ENCODE results near the gene TNFRSF1B. TPM values are rescaled to one million over a fixed set of nuclear protein-coding genes. Genes with fewer than 3 reads are reported as not detected.

The TNFRSF1B gene
- total and polyA plus RNA-seq, 9 of the 15 experiments (the other 6 are each of a cell fraction or from before 2014, with no cell fraction given), result 8.8 to 91.3 (median 36.0) TPM

DNA sequence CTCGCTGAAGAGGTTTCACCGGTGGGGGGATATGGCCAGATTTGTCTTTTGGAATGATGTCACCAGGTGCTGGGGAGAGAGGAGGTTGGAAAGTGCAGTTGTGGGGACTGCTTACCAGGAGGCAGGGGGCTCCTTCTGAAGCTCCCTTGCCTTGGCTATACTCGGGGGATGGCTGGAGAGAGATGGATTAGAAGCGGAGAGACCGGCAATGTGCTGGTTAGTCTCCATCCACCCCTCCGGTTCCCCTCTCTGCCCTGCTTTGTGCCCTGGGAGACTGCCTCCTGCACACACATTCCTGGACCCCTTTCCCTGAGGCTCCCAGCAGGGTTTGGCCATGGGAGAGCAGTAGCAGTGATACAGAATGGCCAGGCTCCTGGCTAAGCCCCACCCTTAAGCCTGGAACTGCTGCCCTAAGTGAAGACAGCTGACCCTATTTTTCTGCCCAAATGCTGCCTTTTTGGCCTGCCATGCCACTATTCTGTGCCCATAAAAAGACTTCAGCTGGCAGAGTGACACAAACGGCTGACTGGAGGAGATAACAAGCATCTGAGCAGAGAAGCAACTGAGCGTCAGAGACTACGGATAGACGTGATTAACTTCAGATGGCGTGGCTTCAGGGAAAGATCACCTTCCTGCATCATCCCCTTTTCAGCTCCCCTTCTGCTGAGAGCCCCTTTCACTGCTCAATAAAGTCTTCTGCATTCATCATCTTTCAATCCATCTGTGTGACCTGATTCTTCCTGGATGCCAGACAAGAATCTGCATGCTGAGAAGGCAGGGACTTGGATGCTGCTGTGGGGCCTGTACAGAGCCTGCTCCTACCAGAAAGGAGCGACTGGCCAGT is 48.5 kb downstream of the TNFRSF1B start (continued):
- TF ChIP-seq, protein P1, sequence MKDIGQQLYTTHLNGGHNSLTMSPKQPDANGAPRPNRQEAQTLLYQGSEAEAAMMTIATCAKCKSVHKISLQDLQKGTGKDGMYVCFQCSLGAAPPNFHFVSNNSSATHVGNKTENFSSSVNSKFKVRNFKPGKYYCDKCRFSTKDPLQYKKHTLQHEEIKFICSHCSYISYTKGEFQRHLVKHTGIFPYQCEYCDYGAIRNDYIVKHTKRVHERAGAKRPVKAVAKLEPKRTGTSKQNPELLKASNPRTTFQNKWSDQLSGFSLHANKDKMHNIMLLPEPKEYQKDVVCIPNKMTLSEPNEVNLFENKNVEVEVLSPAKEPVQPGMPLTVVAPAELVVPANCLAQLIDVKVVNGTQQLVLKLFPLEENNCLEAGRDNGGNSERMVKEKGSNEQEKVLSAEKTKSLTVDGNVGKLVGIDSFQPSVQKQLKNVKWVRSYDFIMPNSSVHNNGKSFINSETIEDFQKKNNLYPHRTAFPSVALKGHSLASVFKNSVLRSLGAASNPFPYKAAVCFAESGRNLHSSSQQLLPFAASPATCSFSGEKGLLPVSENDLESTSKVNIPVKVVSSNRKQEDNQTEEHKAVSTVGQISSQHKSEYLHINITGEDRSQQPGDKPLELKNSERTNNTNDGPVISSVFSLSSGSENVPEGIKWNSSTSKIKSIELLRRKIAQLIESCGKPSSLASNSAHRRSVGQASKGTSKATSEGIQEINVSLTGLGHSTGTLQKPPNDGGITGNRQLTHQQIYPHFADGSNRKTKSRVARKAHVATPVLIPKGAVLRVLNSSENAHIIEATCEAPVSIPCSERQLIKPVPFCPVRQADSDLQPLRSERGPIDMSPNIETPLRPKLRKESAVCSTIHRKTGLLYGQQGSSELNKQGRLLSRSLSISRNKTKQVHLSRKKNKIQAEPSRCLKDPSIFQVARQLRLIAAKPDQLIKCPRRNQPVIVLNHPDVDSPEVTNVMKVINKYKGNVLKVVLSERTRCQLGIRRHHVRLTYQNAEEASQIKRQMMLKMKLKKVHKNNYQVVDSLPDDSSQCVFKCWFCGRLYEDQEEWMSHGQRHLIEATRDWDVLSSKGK (CRISPR knock-in tag; IDR thresholded peaks at IDR 0.05), result no peak
- no peak for TF ChIP-seq ASH1L (IDR thresholded peaks at IDR 0.05; ENCODE audit: borderline replicate concordance, low read depth, partially characterized antibody)
- peak; percentile 94; the same call in 1 of the 2 replicates for TF ChIP-seq HLTF (IDR thresholded peaks at IDR 0.05)
- peak; percentile 50; the same call in 1 of the 2 replicates for TF ChIP-seq ZEB2 (IDR thresholded peaks at IDR 0.05)
- TF ChIP-seq PRDM10 (IDR thresholded peaks at IDR 0.05; ENCODE audit: partially characterized antibody), result no peak
- peak; percentile 26; the same call in 1 of the 2 replicates for TF ChIP-seq CTBP1 (IDR thresholded peaks at IDR 0.05; ENCODE audit: borderline replicate concordance)
- TF ChIP-seq NFE2 (IDR thresholded peaks at IDR 0.05; ENCODE audit: low read depth), result no peak
- TF ChIP-seq MECOM (CRISPR knock-in tag; IDR thresholded peaks at IDR 0.05), result no peak
- peak; percentile 24; the same call in 1 of the 2 replicates for TF ChIP-seq CBFA2T3 (IDR thresholded peaks at IDR 0.05)
- TF ChIP-seq, protein P2, sequence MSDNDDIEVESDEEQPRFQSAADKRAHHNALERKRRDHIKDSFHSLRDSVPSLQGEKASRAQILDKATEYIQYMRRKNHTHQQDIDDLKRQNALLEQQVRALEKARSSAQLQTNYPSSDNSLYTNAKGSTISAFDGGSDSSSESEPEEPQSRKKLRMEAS (CRISPR knock-in tag; IDR thresholded peaks at IDR 0.05), result no peak
- peak; percentile 93; the same call in 1 of the 2 replicates for TF ChIP-seq CBX5 (IDR thresholded peaks at IDR 0.05; ENCODE audit: borderline replicate concordance, low read depth)
- peak; percentile 78; the same call in 1 of the 2 replicates for TF ChIP-seq TRIM28 (IDR thresholded peaks at IDR 0.05)
